Panc1 (cell line): ENCODE results near the gene GNPDA2.

Experiments
- POLR2AphosphoS5 ChIP-seq: IDR thresholded peaks from 2 replicates; pipeline ENCODE4 v1.6.1; 2012; ENCODE audit warnings: mild to moderate bottlenecking, low read depth, low read length, moderate library complexity
- TCF7L2 ChIP-seq: IDR thresholded peaks from 2 replicates; pipeline ENCODE4 v1.6.1; 2011; ENCODE audit warnings: mild to moderate bottlenecking, low read depth, low read length, inconsistent platforms
- TF ChIP-seq, protein P1 (sequence below): fragments of 450-650 bp; IDR thresholded peaks from 2 replicates; pipeline ENCODE4 v1.5.1; 2017; ENCODE audit warnings: mild to moderate bottlenecking
- TF ChIP-seq, protein P2 (sequence below), 2 experiments: IDR thresholded peaks; 2 replicates each; pipeline ENCODE4 v1.6.1; 2011 to 2012; ENCODE audit warnings: low read depth in 2 of 2, control low read depth in 1 of 2, low read length in 1 of 2, mild to moderate bottlenecking in 1 of 2, moderate library complexity in 1 of 2; ENCODE audit not compliant: insufficient read depth in 1 of 2

DNA sequence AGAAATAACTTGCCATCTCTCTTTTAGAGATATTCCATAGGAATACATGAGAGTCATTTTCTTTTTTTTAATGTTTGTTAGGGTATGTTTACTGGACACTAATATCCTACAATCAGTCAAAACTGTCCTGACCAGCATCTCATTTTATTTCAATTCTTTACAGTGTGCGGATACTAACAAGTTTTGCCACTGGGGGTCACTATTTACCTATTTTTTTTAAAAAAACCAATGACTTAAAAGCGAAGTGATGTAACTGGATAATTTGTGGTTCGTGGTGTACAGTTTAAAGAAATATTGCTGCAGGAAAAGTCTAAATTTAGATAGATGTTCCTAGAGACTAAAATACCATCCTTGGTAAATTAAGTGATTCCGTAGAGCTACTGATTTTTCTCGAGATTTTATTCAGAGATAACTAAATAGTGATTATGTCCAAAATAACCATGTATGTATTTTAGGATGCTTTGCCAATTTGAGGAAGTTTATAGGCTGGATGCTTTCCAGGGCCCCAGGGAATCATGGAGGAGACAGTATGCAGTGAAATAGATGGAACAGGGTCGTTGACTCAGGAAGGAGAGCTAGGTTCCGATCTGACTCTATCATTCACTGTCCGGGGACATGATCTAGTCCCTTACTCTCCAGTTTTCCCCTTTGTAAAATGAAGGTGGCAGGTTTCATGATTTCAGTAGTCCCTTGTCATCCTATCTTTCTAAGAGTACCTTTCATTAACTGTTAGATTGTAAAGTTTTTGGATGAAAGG is 34.0 kb upstream of the GNPDA2 start:
- TF ChIP-seq, protein P1, sequence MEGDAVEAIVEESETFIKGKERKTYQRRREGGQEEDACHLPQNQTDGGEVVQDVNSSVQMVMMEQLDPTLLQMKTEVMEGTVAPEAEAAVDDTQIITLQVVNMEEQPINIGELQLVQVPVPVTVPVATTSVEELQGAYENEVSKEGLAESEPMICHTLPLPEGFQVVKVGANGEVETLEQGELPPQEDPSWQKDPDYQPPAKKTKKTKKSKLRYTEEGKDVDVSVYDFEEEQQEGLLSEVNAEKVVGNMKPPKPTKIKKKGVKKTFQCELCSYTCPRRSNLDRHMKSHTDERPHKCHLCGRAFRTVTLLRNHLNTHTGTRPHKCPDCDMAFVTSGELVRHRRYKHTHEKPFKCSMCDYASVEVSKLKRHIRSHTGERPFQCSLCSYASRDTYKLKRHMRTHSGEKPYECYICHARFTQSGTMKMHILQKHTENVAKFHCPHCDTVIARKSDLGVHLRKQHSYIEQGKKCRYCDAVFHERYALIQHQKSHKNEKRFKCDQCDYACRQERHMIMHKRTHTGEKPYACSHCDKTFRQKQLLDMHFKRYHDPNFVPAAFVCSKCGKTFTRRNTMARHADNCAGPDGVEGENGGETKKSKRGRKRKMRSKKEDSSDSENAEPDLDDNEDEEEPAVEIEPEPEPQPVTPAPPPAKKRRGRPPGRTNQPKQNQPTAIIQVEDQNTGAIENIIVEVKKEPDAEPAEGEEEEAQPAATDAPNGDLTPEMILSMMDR = peak; percentile 53; the same call in 1 of the 2 replicates
- no peak for TF ChIP-seq POLR2AphosphoS5
- TF ChIP-seq, protein P2, sequence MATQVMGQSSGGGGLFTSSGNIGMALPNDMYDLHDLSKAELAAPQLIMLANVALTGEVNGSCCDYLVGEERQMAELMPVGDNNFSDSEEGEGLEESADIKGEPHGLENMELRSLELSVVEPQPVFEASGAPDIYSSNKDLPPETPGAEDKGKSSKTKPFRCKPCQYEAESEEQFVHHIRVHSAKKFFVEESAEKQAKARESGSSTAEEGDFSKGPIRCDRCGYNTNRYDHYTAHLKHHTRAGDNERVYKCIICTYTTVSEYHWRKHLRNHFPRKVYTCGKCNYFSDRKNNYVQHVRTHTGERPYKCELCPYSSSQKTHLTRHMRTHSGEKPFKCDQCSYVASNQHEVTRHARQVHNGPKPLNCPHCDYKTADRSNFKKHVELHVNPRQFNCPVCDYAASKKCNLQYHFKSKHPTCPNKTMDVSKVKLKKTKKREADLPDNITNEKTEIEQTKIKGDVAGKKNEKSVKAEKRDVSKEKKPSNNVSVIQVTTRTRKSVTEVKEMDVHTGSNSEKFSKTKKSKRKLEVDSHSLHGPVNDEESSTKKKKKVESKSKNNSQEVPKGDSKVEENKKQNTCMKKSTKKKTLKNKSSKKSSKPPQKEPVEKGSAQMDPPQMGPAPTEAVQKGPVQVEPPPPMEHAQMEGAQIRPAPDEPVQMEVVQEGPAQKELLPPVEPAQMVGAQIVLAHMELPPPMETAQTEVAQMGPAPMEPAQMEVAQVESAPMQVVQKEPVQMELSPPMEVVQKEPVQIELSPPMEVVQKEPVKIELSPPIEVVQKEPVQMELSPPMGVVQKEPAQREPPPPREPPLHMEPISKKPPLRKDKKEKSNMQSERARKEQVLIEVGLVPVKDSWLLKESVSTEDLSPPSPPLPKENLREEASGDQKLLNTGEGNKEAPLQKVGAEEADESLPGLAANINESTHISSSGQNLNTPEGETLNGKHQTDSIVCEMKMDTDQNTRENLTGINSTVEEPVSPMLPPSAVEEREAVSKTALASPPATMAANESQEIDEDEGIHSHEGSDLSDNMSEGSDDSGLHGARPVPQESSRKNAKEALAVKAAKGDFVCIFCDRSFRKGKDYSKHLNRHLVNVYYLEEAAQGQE (IDR thresholded peaks at IDR 0.05; ENCODE audit: insufficient read depth in 1 of 2, low read depth in 2 of 2, low read length in 1 of 2) = no peak
- TF ChIP-seq TCF7L2 = no peak
